Spleen (tissue), 7 donors: ENCODE results near the gene TENM3.

Experiments
- CTCF ChIP-seq, 11 experiments: fragments of 200-600 bp in 7 of 11; fragments of 450-650 bp in 4 of 11; sonication (generic) in 4 of 11; IDR thresholded peaks in 8 of 11; conservative IDR thresholded peaks in 3 of 11; 1 replicate in 7 of 11; 2 replicates in 4 of 11; pipeline versions ENCODE4 v1.4.0 to v1.8.0; 2016 to 2021; ENCODE audit warnings: antibody characterized with exemption in 11 of 11, inconsistent platforms in 4 of 11, mild to moderate bottlenecking in 1 of 11
- POLR2A ChIP-seq, 3 donors: fragments of 450-650 bp; IDR thresholded peaks; one replicate each; pipeline ENCODE4 v1.5.1; 2017; ENCODE audit warnings: antibody characterized with exemption in 3 of 3, mild to moderate bottlenecking in 1 of 3
- POLR2AphosphoS5 ChIP-seq, 3 donors: sonication (generic); formaldehyde crosslinking; IDR thresholded peaks; one replicate each; pipeline ENCODE4 v1.5.1; 2017; ENCODE audit warnings: antibody characterized with exemption in 3 of 3
- donor health status: DM: no; HTN: no; CAD: no; lungs with moderate emphysema.
- donor health status: DM: no; HTN: no; CAD: no.
- donor health status: DM: no; HTN: no; CAD: no.

- TF ChIP-seq POLR2AphosphoS5 (IDR thresholded peaks at IDR 0.05) (no peak), CTCF (IDR thresholded peaks at IDR 0.05 in 8 of 11, conservative IDR thresholded peaks at IDR 0.05 in 3 of 11) (no peak), POLR2A (IDR thresholded peaks at IDR 0.05) (no peak)
Measured at GRCh38 chr4:182655340-182655739, 412.1 kb downstream of the TENM3 start.
